ENCODE data around the gene RBM18.
A peak's percentile ranks its signal among the peaks of the same experiment; 100 is the strongest.

Gene RBM18

DNA sequence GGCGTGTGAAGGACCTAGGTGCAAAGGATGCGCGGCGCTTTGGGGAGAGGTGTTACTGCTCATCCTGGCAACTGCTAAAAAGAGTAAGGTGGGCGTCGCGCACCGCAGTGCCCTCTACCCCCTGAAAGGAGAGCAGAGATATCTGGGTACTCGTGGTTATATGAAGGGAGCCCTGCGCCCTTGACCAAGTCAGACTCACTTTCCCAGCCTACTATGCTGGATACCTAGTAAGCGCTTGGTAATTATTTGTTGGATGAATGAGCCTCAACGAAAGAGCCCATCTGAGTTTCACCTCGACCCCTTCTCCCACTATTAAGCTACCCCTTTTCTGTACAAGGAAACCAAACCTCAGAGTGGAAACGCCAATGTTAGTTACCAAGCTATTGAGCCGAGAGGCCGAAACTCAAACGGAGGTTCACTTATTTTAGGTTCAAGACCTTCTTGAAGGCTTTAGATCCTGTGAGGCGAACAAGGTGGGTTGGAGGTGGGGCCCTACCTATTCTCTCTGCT, 43.9 kb downstream of the RBM18 start:
- no peak for DNase-seq

DNA sequence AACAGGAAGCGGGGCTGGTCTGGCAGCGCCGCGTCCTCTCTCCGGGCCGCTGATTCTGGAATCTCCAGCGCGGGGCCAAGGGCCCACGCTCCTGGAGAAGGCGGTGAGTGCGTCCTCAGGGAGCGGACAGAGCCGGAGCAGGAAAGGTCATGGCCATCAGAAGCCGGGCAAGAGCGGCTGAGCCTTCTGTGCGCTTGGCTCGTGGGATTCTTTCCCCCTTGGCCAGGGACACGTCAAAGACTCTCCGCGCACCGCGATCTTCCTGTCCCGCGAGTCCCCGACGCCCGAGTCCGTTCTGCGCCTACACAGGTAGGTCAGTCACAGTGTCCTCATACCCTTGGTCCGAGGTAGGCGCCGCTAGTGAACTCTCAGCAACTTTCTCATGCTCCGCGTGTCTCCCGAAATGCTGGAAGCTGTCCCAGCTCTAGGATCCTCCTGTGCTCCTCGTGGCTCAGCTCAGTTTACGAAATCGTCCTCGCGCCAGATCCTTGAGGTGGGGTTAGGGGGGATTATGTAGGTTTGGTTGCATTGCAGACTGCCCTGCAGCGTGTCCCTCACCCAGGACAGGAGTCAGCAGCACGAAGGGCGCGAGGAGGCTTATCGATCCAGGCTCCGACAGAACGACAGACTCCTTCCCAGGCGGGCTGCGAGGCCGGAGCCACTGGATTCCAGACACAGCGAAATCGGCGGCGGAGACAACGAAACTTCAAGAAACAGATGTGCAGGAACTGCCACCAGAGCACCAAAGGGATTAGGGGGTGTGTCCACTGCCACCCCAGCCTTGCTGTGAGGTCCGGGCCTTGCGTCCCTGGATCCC, 44.6 kb downstream of the RBM18 start:
- no peak for DNase-seq

- no peak for DNase-seq
Observed at GRCh38 chr9:122218935-122219855, 45.4 kb downstream of the RBM18 start.

- no peak for DNase-seq
Observed at GRCh38 chr9:122218071-122218934, 46.3 kb downstream of the RBM18 start.

DNA sequence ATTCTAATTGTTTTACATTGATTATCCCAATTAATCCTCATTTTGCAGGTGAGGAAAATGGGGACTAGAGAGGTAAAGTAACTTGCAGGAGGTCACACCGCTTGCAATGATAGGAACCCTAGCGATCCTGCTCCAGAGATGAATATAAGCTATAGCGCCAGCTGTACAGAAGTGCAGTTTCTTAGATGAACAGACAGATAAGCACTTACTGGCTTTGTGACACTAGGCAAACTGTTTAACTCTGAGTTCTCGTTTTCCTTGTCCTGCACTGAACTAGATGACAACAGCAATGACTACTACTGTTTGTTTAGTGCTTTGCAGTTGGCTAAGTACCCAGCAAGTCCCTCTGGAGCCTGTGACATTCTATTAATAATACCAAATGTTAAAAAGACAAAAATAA, 47.0 kb downstream of the RBM18 start:
- no peak for DNase-seq

- no peak for DNase-seq
Observed at GRCh38 chr9:122216798-122217418, 47.7 kb downstream of the RBM18 start.

DNA sequence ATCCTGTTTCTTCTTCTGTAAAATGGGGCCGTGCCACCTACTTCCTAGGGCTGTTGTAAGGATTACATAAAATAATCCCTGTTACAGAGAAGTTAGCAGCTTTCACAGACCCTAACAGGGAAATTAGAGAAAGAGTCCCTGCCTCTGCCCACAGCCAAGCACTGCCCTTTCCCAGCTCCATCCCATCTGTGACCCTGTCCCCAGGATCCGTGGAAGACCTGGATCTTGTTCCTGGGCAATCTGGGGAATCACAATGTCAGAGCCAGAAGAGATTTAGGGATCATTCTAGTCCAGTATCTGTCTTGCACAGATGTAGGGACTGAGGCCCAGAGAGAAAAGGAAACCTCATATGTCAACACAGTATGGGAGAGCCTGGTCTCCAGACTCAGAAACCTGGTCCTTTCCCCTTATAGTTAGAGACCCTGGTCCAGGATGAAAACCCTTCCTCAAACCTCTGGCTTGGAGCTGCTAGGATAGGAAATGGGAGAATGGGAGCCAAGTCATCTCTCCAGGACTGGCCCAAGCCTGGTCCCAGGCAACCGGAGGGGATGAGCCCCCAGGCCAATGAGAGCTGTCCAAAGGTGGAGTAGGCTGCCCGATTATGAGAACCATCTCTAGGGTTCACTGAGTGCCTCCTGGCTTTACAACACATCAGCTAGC, 48.4 kb downstream of the RBM18 start:
- no peak for DNase-seq

DNA sequence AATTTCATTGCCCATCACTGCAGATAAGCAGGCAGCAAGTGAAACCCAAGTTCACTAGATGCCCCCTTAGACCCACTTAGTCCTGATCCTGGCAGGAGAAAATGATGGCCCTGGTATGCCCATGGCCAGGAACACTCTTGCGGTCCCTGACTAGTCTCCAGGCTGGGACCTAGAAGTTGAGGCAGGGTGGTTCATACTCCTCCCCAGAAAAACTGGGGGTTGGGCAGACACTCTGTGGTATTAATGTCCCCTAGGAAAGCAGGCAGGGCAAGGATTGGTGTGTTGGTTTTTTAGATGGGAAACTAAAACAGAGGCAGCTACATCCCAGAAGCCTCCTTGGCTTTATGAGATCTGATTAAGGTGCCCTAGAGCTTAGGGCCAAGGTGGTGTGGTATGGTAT, 49.0 kb downstream of the RBM18 start:
- no peak for DNase-seq

DNA sequence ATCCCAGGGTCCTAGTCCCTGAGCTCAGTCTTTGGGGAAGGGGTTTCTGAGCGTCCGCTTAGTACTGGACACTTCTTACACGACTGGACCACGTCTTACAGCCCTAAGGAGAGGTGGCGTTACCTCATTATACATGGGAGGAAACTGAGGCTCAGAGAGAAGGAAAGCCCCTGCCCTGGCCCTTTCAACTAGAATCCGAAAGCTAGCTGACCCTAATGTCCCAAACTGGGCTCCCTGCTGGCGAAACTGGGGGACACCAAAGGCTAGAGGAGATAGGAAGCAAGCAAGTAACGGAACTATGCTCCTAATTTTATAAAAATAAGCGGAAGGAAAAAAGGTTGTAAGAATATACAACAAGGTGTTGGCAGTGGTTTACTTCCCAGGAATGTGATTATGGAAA, 50.1 kb downstream of the RBM18 start:
- no peak for DNase-seq

- peak; percentile 61 for DNase-seq
Observed at GRCh38 chr9:122213589-122214413, 50.8 kb downstream of the RBM18 start.

DNA sequence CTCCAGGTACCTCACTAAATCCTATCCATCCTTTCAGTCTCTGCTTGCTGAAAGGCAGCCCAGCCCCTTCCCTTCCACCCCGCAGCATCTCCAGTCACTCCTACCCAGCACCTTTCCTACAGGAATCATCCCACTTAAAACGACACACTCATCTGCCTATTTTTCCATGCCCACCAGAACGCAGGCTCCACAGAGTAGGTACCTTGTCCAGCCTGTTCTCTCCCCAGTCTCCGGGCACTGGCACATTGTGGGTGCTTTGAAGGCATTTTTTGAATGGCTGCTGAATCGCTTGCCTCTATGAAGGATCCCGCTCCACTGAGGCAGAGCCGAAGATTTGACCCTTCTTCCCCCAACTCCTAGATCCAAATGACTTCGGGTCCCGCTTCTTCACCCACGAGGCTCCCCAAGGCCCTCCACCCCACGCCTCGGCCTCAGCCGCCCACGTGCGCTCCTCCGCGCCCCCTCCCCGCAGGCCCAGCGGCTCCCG, 51.5 kb downstream of the RBM18 start:
- DNase-seq, result no peak

DNA sequence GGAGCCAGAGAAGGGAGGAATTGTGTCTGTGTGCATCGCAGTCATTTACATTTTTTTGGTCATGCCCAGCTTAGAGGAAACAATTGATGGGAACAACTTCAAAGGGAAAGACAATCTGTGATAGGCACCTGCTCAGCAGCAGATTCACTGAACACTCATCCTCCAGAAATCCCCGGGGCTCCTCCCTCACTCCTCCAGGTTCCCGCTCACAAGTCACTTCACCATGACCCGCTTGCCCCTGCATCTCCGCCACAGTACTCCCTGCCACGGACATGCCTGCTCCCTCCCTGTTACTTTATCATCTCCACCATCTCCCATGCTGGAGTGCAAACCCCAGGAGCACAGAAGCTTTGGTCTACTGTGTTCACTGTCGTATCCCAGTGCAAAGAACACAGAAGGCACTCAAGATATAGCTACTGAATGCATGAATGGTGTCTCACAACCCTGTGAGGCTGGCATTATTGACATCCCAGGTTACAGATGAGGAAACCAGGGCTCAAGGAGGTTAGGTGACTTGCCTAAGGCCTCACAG, 52.1 kb downstream of the RBM18 start:
- DNase-seq, result no peak

GRCh38 chr9:122209451-122209850, 55.2 kb downstream of the RBM18 start:
- no peak for DNase-seq

- no peak for DNase-seq
Observed at GRCh38 chr9:122207096-122207495, 57.5 kb downstream of the RBM18 start.

GRCh38 chr9:122206118-122207046, 58.3 kb downstream of the RBM18 start:
- DNase-seq, result no peak

DNA sequence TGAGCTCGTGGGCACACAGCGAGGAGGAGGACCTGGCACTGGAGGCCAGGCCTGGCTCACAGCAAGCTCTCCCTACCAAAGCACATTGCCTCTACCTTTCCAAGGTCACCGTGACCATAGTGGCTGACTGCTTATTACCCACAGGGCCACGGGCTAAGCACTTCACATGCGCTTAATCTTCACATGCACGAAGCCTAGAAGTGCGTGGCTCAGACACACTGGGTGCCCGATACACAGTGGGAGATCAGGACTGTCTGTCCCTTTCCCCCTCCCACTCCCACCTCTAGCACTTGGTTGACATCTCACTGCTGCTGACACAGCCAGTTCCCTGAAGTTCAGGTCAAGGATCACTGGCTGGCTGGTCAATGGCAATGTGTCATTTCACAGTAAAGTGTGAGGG, 59.5 kb downstream of the RBM18 start:
- no peak for DNase-seq

DNA sequence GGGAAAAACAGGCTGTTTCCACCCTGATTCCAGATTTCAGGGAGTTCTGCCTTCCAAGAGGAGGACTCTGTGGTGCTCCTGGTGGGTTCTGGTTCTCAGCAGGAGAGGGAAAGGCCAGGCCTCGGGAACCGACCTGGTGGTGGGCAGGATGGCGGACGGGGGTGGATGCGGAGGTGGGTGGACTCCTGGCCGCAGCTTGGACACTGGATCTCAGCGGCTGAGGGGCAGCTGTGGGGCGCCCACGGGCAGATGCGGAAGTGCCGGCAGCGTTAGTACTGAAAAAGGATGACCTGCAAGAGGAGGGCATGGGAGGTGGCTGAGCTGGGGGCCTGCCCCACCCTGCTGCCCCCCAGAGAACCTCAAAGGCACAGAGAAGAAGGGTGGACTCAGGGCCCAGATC, 60.1 kb downstream of the RBM18 start:
- no peak for DNase-seq

GRCh38 chr9:122204055-122204454, 60.6 kb downstream of the RBM18 start:
- no peak for DNase-seq

DNA sequence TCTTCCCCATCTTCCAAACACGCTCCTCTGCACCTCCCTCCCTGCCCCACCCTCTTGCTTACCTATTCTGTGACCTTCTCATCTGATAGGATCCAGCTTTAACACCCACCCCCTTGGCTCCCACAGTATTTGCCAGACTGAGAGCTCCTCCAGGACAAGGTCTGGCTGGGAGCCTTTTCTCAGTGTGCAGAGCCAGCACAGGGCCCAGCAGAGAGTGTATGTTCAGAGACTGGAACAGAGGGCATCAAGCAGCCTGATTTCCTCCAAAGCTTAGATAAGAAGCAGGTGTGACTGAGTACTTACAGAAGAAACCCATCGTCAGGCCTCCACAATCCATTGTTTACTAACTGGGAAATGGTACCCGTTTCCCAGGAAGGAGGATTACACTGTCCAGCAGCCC, 62.5 kb downstream of the RBM18 start:
- no peak for DNase-seq

Measured in CD4-positive, alpha-beta T cell treated with Interleukin-6 for 4 hours (primary cell).